ENCODE measurements around the gene STXBP6.

STXBP6 gene

GRCh38 chr14:24956104-24956503, 93.8 kb downstream of the STXBP6 start:
- no peak overlapping the region for H3K27ac ChIP-seq
- TF ChIP-seq ZFX (IDR thresholded peaks at IDR 0.05), result no peak
- TF ChIP-seq, protein P1, sequence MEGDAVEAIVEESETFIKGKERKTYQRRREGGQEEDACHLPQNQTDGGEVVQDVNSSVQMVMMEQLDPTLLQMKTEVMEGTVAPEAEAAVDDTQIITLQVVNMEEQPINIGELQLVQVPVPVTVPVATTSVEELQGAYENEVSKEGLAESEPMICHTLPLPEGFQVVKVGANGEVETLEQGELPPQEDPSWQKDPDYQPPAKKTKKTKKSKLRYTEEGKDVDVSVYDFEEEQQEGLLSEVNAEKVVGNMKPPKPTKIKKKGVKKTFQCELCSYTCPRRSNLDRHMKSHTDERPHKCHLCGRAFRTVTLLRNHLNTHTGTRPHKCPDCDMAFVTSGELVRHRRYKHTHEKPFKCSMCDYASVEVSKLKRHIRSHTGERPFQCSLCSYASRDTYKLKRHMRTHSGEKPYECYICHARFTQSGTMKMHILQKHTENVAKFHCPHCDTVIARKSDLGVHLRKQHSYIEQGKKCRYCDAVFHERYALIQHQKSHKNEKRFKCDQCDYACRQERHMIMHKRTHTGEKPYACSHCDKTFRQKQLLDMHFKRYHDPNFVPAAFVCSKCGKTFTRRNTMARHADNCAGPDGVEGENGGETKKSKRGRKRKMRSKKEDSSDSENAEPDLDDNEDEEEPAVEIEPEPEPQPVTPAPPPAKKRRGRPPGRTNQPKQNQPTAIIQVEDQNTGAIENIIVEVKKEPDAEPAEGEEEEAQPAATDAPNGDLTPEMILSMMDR (conservative IDR thresholded peaks at IDR 0.05), result no peak

DNA sequence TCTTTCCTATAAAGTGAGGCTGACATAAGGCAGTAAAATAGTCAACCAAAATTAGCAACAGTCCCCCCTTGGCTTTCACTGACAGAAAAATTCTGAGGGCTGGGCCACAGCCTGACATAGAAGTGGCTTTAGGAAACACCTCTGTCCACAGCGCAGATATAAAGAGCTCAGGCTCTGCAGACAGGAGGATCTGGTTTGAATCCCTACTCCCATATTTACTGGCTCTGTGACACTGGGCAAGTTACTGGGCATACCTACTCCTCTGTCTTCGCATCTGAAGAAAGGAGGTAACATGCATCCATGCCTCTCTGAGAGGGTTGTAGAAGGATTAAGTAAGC, 95.3 kb downstream of the STXBP6 start:
- no peak for TF ChIP-seq ZFX (IDR thresholded peaks at IDR 0.05)
- TF ChIP-seq, protein P1 (conservative IDR thresholded peaks at IDR 0.05), result no peak
- peak overlapping the region; percentile 34; the same call in 1 of the 2 replicates for H3K27ac ChIP-seq

DNA sequence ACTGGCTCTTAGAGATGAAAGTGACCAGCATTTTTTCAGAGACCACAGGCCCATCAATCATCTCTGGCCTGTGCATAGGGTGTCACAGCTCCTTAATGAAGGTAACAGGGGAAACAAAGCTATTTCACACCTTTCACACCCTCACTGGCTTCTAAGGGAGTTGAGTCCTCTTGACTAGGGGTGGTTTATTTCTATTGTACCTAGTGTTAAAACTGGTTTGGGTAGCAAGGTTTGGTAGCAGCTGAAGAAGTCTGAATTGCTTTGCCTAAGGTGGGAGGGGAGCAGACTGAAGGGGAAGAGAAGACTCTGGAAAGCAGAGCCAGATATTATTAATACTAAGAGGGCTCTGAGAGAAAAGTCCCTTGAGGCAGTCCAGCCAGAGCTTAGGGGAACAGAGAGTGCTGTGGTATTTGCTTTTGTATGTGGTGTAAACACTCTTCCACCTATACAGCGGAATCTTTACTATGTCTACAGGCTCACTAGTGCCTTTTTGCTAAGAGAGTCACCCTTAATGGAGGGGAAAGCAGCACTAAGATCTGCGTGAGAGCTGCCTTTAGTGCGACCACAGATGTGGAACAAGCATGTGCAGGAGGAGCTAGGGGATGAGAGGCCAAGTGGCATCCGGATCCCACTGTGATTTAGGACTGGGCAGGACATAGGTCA, 95.8 kb downstream of the STXBP6 start:
- H3K27ac ChIP-seq, result peak overlapping the region; percentile 34; the same call in 1 of the 2 replicates
- TF ChIP-seq, protein P1 (conservative IDR thresholded peaks at IDR 0.05), result no peak
- TF ChIP-seq ZFX (IDR thresholded peaks at IDR 0.05), result no peak

DNA sequence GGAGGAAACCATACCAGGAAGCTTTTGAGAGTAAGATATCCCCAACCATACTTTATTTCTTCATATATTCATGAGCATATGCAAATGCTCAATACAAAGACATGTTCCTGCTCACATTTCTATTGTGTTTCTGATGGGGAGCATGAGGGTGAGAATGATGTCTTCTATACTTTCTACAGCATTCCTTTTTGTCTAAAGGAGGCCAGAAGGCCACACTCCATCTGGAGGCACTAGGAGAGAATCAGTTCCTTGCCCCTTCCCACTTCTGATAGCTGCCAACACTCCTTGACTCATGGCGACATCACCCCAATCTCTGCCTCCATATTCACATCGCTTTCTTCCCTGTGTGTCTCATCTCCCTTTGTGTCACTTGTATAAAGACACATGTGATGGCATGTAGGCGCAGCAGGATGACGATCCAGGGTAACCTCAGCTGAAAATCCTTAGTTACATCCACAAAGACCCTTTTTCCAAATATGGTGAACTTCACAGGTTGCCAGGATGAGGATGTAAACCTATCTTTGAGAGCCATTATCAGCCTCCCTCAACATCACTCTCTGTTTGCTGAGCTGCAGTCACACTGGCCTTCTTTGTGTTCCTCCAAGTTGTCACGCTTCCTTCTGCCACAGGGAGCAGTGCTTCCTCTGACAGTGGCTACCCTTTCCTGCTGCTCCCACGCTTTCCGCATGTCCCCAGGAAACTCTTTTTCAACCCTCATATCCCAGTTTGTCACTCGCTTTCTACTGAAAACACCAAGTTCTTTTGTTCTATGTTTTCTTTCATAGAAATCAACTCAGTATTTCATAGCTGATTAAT, 96.9 kb downstream of the STXBP6 start:
- TF ChIP-seq, protein P1 (conservative IDR thresholded peaks at IDR 0.05), result peak; percentile 30
- TF ChIP-seq ZFX (IDR thresholded peaks at IDR 0.05), result no peak
- no peak overlapping the region for H3K27ac ChIP-seq

- H3K27ac ChIP-seq, result no peak overlapping the region
- TF ChIP-seq ZFX (IDR thresholded peaks at IDR 0.05), result no peak
- TF ChIP-seq, protein P1 (conservative IDR thresholded peaks at IDR 0.05), result no peak
Measured at GRCh38 chr14:24948261-24948847, 101.6 kb downstream of the STXBP6 start.

- no peak overlapping the region for H3K27ac ChIP-seq
- TF ChIP-seq ZFX (IDR thresholded peaks at IDR 0.05), result no peak
- TF ChIP-seq, protein P1 (conservative IDR thresholded peaks at IDR 0.05), result no peak
Measured at GRCh38 chr14:24947131-24947530, 102.8 kb downstream of the STXBP6 start.

GRCh38 chr14:24944800-24945199, 105.1 kb downstream of the STXBP6 start:
- no peak for TF ChIP-seq ZFX (IDR thresholded peaks at IDR 0.05)
- H3K27ac ChIP-seq, result no peak overlapping the region

Measured in C4-2B (cell line).